Parathyroid adenoma (tissue), 2 donors: ENCODE measurements around the gene ACAP3.

ENCODE experiments used
- H2AFZ ChIP-seq: fragments of 300-600 bp; sonication (generic); one replicate; pipeline ENCODE4 v1.7.0; 2017; ENCODE audit warnings: antibody characterized with exemption, mild to moderate bottlenecking
- H3K27ac ChIP-seq: fragments of 300-600 bp; sonication (generic); one replicate; pipeline ENCODE4 v1.7.0; 2017
- H3K27me3 ChIP-seq: fragments of 300-600 bp; sonication (generic); one replicate; pipeline ENCODE4 v1.7.0; 2017; ENCODE audit warnings: low read length; ENCODE audit not compliant: control insufficient read depth, insufficient read depth
- H3K36me3 ChIP-seq: fragments of 300-600 bp; sonication (generic); one replicate; pipeline ENCODE4 v1.7.0; 2017; ENCODE audit warnings: low read length; ENCODE audit not compliant: control insufficient read depth, insufficient read depth
- H3K4me1 ChIP-seq: fragments of 300-600 bp; sonication (generic); one replicate; pipeline ENCODE4 v1.7.0; 2017; ENCODE audit warnings: control low read depth
- H3K4me2 ChIP-seq: fragments of 300-600 bp; sonication (generic); one replicate; pipeline ENCODE4 v1.7.0; 2017; ENCODE audit warnings: low read length
- H3K4me3 ChIP-seq: fragments of 300-600 bp; sonication (generic); one replicate; pipeline ENCODE4 v1.7.0; 2017; ENCODE audit warnings: low read depth, low read length
- H3K79me2 ChIP-seq: fragments of 300-600 bp; sonication (generic); one replicate; pipeline ENCODE4 v1.7.0; 2017; ENCODE audit warnings: control low read depth
- H3K9ac ChIP-seq: fragments of 300-600 bp; sonication (generic); one replicate; pipeline ENCODE4 v1.7.0; 2017; ENCODE audit warnings: mild to moderate bottlenecking
- H3K9me3 ChIP-seq: fragments of 300-600 bp; sonication (generic); one replicate; pipeline ENCODE4 v1.7.0; 2017; ENCODE audit warnings: low read length; ENCODE audit not compliant: control insufficient read depth
- TF ChIP-seq, protein P1 (sequence below): fragments of 300-600 bp; sonication (generic); IDR thresholded peaks from one replicate; pipeline ENCODE4 v1.7.0; 2017; ENCODE audit warnings: antibody characterized with exemption, mild to moderate bottlenecking
- donor health status: primary hyperparathyroidism.

Gene ACAP3

DNA sequence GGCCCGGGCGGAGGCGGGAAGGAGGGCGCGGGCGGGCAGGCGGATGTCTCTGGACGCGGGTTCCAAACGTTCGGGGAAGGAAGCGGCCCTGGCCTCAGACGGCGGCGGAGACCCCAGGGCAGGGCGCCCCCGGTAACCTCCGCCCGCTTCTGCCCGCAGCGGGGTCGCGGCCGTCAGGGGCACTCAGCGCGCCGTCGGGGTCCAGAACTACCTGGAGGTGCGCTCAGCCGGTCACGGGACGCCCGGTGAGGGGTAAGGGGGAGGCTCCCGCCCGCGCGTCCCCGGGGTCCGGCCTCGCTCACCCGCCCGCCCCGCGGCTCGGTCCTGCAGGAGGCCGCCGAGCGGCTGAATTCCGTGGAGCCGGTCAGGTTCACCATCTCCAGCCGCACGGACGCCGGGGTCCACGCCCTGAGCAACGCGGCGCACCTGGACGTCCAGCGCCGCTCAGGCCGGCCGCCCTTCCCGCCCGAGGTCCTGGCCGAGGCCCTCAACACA is 1.1 kb upstream of the ACAP3 start:
- H3K4me1 ChIP-seq, result peaks cover 3% of the 10 kb centered on the region

GRCh38 chr1:1307261-1307922 is 338 bp downstream of the ACAP3 start:
- H2AFZ ChIP-seq, result no peak overlapping the region
- H3K9ac ChIP-seq, result no peak overlapping the region
- H3K4me2 ChIP-seq, result peak overlapping the region; percentile 42
- no peak overlapping the region for H3K27ac ChIP-seq
- H3K79me2 ChIP-seq, result no peaks in the 10 kb centered on the region
- TF ChIP-seq, protein P1, sequence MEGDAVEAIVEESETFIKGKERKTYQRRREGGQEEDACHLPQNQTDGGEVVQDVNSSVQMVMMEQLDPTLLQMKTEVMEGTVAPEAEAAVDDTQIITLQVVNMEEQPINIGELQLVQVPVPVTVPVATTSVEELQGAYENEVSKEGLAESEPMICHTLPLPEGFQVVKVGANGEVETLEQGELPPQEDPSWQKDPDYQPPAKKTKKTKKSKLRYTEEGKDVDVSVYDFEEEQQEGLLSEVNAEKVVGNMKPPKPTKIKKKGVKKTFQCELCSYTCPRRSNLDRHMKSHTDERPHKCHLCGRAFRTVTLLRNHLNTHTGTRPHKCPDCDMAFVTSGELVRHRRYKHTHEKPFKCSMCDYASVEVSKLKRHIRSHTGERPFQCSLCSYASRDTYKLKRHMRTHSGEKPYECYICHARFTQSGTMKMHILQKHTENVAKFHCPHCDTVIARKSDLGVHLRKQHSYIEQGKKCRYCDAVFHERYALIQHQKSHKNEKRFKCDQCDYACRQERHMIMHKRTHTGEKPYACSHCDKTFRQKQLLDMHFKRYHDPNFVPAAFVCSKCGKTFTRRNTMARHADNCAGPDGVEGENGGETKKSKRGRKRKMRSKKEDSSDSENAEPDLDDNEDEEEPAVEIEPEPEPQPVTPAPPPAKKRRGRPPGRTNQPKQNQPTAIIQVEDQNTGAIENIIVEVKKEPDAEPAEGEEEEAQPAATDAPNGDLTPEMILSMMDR, result no peak
- no peaks in the 10 kb centered on the region for H3K36me3 ChIP-seq
- peak overlapping the region; percentile 39 for H3K4me3 ChIP-seq
- no peaks in the 10 kb centered on the region for H3K9me3 ChIP-seq
- no peaks in the 10 kb centered on the region for H3K27me3 ChIP-seq
- peaks cover 3% of the 10 kb centered on the region for H3K4me1 ChIP-seq

More for the DNA sequence above, 1.1 kb upstream of the ACAP3 start:
- H3K79me2 ChIP-seq, result no peaks in the 10 kb centered on the region
- H2AFZ ChIP-seq, result peak overlapping the region; percentile 79
- H3K27me3 ChIP-seq, result no peaks in the 10 kb centered on the region
- H3K9me3 ChIP-seq, result no peaks in the 10 kb centered on the region
- H3K9ac ChIP-seq, result peak overlapping the region; percentile 37
- peak overlapping the region; percentile 47 for H3K27ac ChIP-seq
- no peaks in the 10 kb centered on the region for H3K36me3 ChIP-seq
- TF ChIP-seq, protein P1, result no peak
- peak overlapping the region; percentile 85 for H3K4me3 ChIP-seq
- peak overlapping the region; percentile 86 for H3K4me2 ChIP-seq

GRCh38 chr1:1306661-1307260 is 969 bp downstream of the ACAP3 start:
- Histone ChIP-seq H2AFZ (no peak overlapping the region), H3K27ac (no peak overlapping the region), H3K27me3 (no peaks in the 10 kb centered on the region), H3K4me3 (peak overlapping the region; percentile 39), H3K4me2 (peak overlapping the region; percentile 42), H3K9me3 (no peaks in the 10 kb centered on the region), H3K9ac (no peak overlapping the region), H3K4me1 (peaks cover 3% of the 10 kb centered on the region), H3K79me2 (no peaks in the 10 kb centered on the region), H3K36me3 (no peaks in the 10 kb centered on the region)
- TF ChIP-seq, protein P1, result no peak

DNA sequence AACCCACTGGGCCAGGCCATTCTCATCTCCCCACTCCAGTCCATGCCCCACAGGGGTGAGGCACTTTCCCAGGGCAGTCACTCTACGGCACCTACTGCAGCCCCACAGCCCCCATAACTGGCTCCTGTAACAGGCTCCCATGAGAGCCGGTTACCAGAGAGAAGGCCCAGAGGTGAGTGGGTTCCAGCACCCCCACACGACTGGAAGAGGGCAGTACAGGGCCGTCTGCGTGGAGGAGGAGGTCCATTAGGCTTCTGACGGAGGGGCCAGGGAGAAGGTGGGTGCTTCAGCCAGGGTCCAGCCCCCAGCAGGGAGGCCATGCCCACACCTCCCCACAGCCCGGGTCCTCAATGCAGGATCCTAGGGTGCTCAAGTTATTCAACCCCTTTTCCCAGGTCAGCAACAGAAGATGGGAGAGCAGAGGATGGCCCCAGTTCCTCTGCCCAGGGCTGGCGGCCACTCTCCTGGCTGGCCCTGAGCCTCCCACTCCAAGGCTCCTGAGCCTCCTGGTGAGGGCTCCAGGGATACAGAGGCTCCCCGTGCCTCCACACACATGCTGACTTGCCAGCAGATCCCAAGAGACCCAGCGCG is 1.6 kb downstream of the ACAP3 start:
- Histone ChIP-seq H3K79me2 (no peaks in the 10 kb centered on the region), H3K27ac (no peak overlapping the region), H3K27me3 (no peaks in the 10 kb centered on the region), H3K4me3 (no peak overlapping the region), H3K36me3 (no peaks in the 10 kb centered on the region), H3K9me3 (no peaks in the 10 kb centered on the region), H3K4me2 (peak overlapping the region; percentile 42), H2AFZ (no peak overlapping the region), H3K4me1 (peaks cover 3% of the 10 kb centered on the region), H3K9ac (no peak overlapping the region)
- TF ChIP-seq, protein P1, result no peak
